Tibial artery (tissue), 4 donors: Measurements from ENCODE around the gene A3GALT2.

Source experiments
- DNase-seq, 2 donors: peaks; one replicate each; pipeline ENCODE4 v3.0.0-alpha.2; 2019
- H3K27ac ChIP-seq, 2 donors: fragments of 200-600 bp; sonication (generic) in 1 of 2; 1 replicate in 1 of 2; 2 replicates in 1 of 2; pipeline ENCODE4 v1.5.1; 2018 to 2019; ENCODE audit warnings: mild to moderate bottlenecking in 1 of 2
- H3K27me3 ChIP-seq, 2 donors: fragments of 200-600 bp; sonication (generic) in 1 of 2; one replicate each; pipeline versions ENCODE4 v1.5.1 to v1.6.0; 2016 to 2019
- H3K36me3 ChIP-seq, 3 donors: fragments of 200-600 bp; sonication (generic) in 2 of 3; one replicate each; pipeline ENCODE4 v1.5.1; 2016 to 2019; ENCODE audit warnings: mild to moderate bottlenecking in 2 of 3
- H3K4me1 ChIP-seq, 4 donors: fragments of 200-600 bp; sonication (generic) in 2 of 4; 1 replicate in 3 of 4; 2 replicates in 1 of 4; pipeline ENCODE4 v1.5.1; 2016 to 2019
- H3K4me3 ChIP-seq, 2 donors: fragments of 200-600 bp; sonication (generic) in 1 of 2; 1 replicate in 1 of 2; 2 replicates in 1 of 2; pipeline ENCODE4 v1.5.1; 2018 to 2019; ENCODE audit warnings: mild to moderate bottlenecking in 2 of 2
- H3K9me3 ChIP-seq, 3 donors: fragments of 200-600 bp; sonication (generic) in 1 of 3; one replicate each; pipeline ENCODE4 v1.5.1; 2016 to 2019
- CTCF ChIP-seq, 2 experiments: fragments of 200-600 bp in 1 of 2; fragments of 450-650 bp in 1 of 2; IDR thresholded peaks; one replicate each; pipeline ENCODE4 v1.5.1; 2017 to 2019; ENCODE audit warnings: antibody characterized with exemption in 2 of 2, mild to moderate bottlenecking in 1 of 2, moderate library complexity in 1 of 2
- intact Hi-C: fragments of 100-400 bp; cut with DNase I; formaldehyde crosslinking; loops from one replicate; pipeline ENCODE4 v1.15.0; 2023; ENCODE audit warnings: low total_unique reads

The A3GALT2 gene

GRCh38 chr1:33332357-33332789, 11.5 kb upstream of the A3GALT2 start:
- H3K27me3 ChIP-seq, result no peaks in the 10 kb centered on the region
- H3K9me3 ChIP-seq, result no peaks in the 10 kb centered on the region
- DNase-seq, result peak in 1 of 2 donors; percentile 82
- peaks cover 49 to 76% (median 63%) of the 10 kb centered on the region in 3 donors for H3K36me3 ChIP-seq
- H3K4me1 ChIP-seq, result peaks cover 4 to 82% (median 79%) of the 10 kb centered on the region in 4 donors
- intact Hi-C loops, result no loop called here
- TF ChIP-seq CTCF (IDR thresholded peaks at IDR 0.05), result no peak
- H3K27ac ChIP-seq, result peak overlapping the region; percentile 95 to 98
- peak overlapping the region in 1 of 2 donors; percentile 34 for H3K4me3 ChIP-seq

- no peak for TF ChIP-seq CTCF (IDR thresholded peaks at IDR 0.05)
- intact Hi-C loops, result no loop called here
- Histone ChIP-seq H3K9me3 (no peaks in the 10 kb centered on the region), H3K27me3 (no peaks in the 10 kb centered on the region), H3K4me1 (peaks cover 4 to 84% (median 77%) of the 10 kb centered on the region in 4 donors), H3K4me3 (no peak overlapping the region), H3K36me3 (peaks cover 56 to 82% (median 70%) of the 10 kb centered on the region in 3 donors), H3K27ac (peak overlapping the region; percentile 95 to 98)
- peak in 1 of 2 donors; percentile 67 for DNase-seq
Observed at GRCh38 chr1:33331444-33332356, 10.8 kb upstream of the A3GALT2 start.

- Histone ChIP-seq H3K9me3 (no peaks in the 10 kb centered on the region), H3K27me3 (no peaks in the 10 kb centered on the region), H3K4me3 (no peak overlapping the region), H3K36me3 (peaks cover 64 to 90% (median 78%) of the 10 kb centered on the region in 3 donors), H3K4me1 (peaks cover 4 to 76% (median 69%) of the 10 kb centered on the region in 4 donors), H3K27ac (peak overlapping the region; percentile 95 to 98)
- TF ChIP-seq CTCF (IDR thresholded peaks at IDR 0.05), result no peak
- intact Hi-C loops, result no loop called here
- peak in 1 of 2 donors; percentile 55 for DNase-seq
Observed at GRCh38 chr1:33330906-33331305, 10.0 kb upstream of the A3GALT2 start.

GRCh38 chr1:33330361-33330890, 9.5 kb upstream of the A3GALT2 start:
- H3K4me1 ChIP-seq, result peaks cover 4 to 71% (median 64%) of the 10 kb centered on the region in 4 donors
- peak in 1 of 2 donors; percentile 40 for DNase-seq
- TF ChIP-seq CTCF (IDR thresholded peaks at IDR 0.05), result no peak
- H3K36me3 ChIP-seq, result peaks cover 68 to 95% (median 82%) of the 10 kb centered on the region in 3 donors
- H3K4me3 ChIP-seq, result no peak overlapping the region
- no peaks in the 10 kb centered on the region for H3K9me3 ChIP-seq
- intact Hi-C loops, result no loop called here
- no peaks in the 10 kb centered on the region for H3K27me3 ChIP-seq
- peak overlapping the region in 1 of 2 donors; percentile 95 for H3K27ac ChIP-seq

GRCh38 chr1:33329600-33330305, 8.9 kb upstream of the A3GALT2 start:
- DNase-seq, result peak in 1 of 2 donors; percentile 53
- no peak overlapping the region for H3K4me3 ChIP-seq
- peaks cover 75 to 98% (median 89%) of the 10 kb centered on the region in 3 donors for H3K36me3 ChIP-seq
- no peaks in the 10 kb centered on the region for H3K27me3 ChIP-seq
- intact Hi-C loops, result no loop called here
- H3K27ac ChIP-seq, result peak overlapping the region; percentile 47 to 95
- TF ChIP-seq CTCF (IDR thresholded peaks at IDR 0.05), result no peak
- peaks cover 0 to 64% (median 57%) of the 10 kb centered on the region in 4 donors for H3K4me1 ChIP-seq
- no peaks in the 10 kb centered on the region for H3K9me3 ChIP-seq
